ENCODE results near the gene KIF25. TPM values are rescaled to one million over a fixed set of nuclear protein-coding genes. Genes with fewer than 3 reads are reported as not detected.
A peak's percentile ranks its signal among the peaks of the same experiment; 100 is the strongest.

KIF25 gene
- total RNA-seq, 3 donors from 2014 or later: 0.14 to 1.1 (median 0.41) TPM

GRCh38 chr6:168078175-168078942, 80.9 kb downstream of the KIF25 start:
- TF ChIP-seq CTCF (IDR thresholded peaks at IDR 0.05): no peak
- DNase-seq (peak in 2 of 3 donors; percentile 65 to 66), ATAC-seq (peak; percentile 48)
- Histone ChIP-seq H3K4me1 (ENCODE audit: low read depth) (peaks cover 17% of the 10 kb centered on the region), H3K36me3 (ENCODE audit: low read depth) (peaks cover 2% of the 10 kb centered on the region), H3K4me3 (no peak overlapping the region), H3K9me3 (no peaks in the 10 kb centered on the region)
- intact Hi-C loops (cut with DNase I, micrococcal nuclease): no loop called here

- H3K4me3 ChIP-seq: no peak within 1 kb of the TSS
- peaks cover 23% of the 10 kb centered on the region for H3K4me1 ChIP-seq (ENCODE audit: low read depth)
- intact Hi-C loops (cut with DNase I, micrococcal nuclease): no loop called here
- H3K9me3 ChIP-seq: no peaks in the 10 kb centered on the region
- H3K36me3 ChIP-seq (ENCODE audit: low read depth): peaks cover 2% of the 10 kb centered on the region
- no peak for TF ChIP-seq CTCF (IDR thresholded peaks at IDR 0.05)
- peak; percentile 83 for ATAC-seq
- DNase-seq: peak; percentile 85 to 90 (median 89)
Observed at GRCh38 chr6:168078943-168079405, 81.5 kb downstream of the KIF25 start, which contains the start of gene FRMD1. Gene FRMD1 (minus strand): TSS chr6:168079212. CDS start chr6:168079094, 118 bp downstream.

GRCh38 chr6:168080393-168081077, 83.1 kb downstream of the KIF25 start:
- no peak for DNase-seq
- no peak for TF ChIP-seq CTCF (IDR thresholded peaks at IDR 0.05)
- peaks cover 23% of the 10 kb centered on the region for H3K4me1 ChIP-seq (ENCODE audit: low read depth)
- no peak overlapping the region for H3K4me3 ChIP-seq
- H3K36me3 ChIP-seq (ENCODE audit: low read depth): no peaks in the 10 kb centered on the region
- no peaks in the 10 kb centered on the region for H3K9me3 ChIP-seq
- intact Hi-C loops (cut with DNase I, micrococcal nuclease): no loop called here
- ATAC-seq: no peak

GRCh38 chr6:168081858-168082546, 84.5 kb downstream of the KIF25 start:
- Histone ChIP-seq H3K4me1 (ENCODE audit: low read depth) (peaks cover 23% of the 10 kb centered on the region), H3K36me3 (ENCODE audit: low read depth) (no peaks in the 10 kb centered on the region), H3K9me3 (no peaks in the 10 kb centered on the region), H3K4me3 (no peak overlapping the region)
- ATAC-seq (peak; percentile 35), DNase-seq (no peak)
- intact Hi-C loops (cut with DNase I, micrococcal nuclease): no loop called here
- no peak for TF ChIP-seq CTCF (IDR thresholded peaks at IDR 0.05)

GRCh38 chr6:168082860-168083513, 85.5 kb downstream of the KIF25 start:
- Histone ChIP-seq H3K36me3 (ENCODE audit: low read depth) (no peaks in the 10 kb centered on the region), H3K4me3 (no peak overlapping the region), H3K4me1 (ENCODE audit: low read depth) (peaks cover 30% of the 10 kb centered on the region), H3K9me3 (no peaks in the 10 kb centered on the region)
- DNase-seq (peak in 1 of 3 donors; percentile 60), ATAC-seq (peak; percentile 31)
- intact Hi-C loops (cut with DNase I, micrococcal nuclease): no loop called here
- no peak for TF ChIP-seq CTCF (IDR thresholded peaks at IDR 0.05)

Data from mucosa of descending colon (tissue), 3 donors.